UCSD-AML1 (cell line): ENCODE measurements around the gene SHROOM3.

Experiments used
- DNase-seq: peaks from one replicate; lab custom pipeline; 2025; ENCODE audit not compliant: unreplicated experiment; lab: John Stamatoyannopoulos, UW

SHROOM3 gene

GRCh38 chr4:76536373-76536689 lies 101.3 kb downstream of the SHROOM3 start:
- DNase-seq, result no peak

GRCh38 chr4:76538296-76538695 lies 103.3 kb downstream of the SHROOM3 start:
- DNase-seq, result no peak

- no peak for DNase-seq
Observed at GRCh38 chr4:76539979-76540378, 105.0 kb downstream of the SHROOM3 start.

- no peak for DNase-seq
Observed at GRCh38 chr4:76540486-76540885, 105.5 kb downstream of the SHROOM3 start.

- no peak for DNase-seq
Observed at GRCh38 chr4:76543378-76543777, 108.3 kb downstream of the SHROOM3 start.

GRCh38 chr4:76544725-76545124 lies 109.7 kb downstream of the SHROOM3 start:
- DNase-seq, result no peak

GRCh38 chr4:76545226-76545884 lies 110.3 kb downstream of the SHROOM3 start:
- no peak for DNase-seq

- DNase-seq, result no peak
Observed at GRCh38 chr4:76546327-76546726, 111.3 kb downstream of the SHROOM3 start.

GRCh38 chr4:76546759-76547742 lies 112.0 kb downstream of the SHROOM3 start:
- DNase-seq, result no peak

- DNase-seq, result no peak
Observed at GRCh38 chr4:76548704-76549103, 113.7 kb downstream of the SHROOM3 start.

- DNase-seq, result no peak
Observed at GRCh38 chr4:76549765-76550164, 114.7 kb downstream of the SHROOM3 start.

- no peak for DNase-seq
Observed at GRCh38 chr4:76550966-76551780, 116.1 kb downstream of the SHROOM3 start.

- no peak for DNase-seq
Observed at GRCh38 chr4:76554630-76555029, 119.6 kb downstream of the SHROOM3 start.

- no peak for DNase-seq
Observed at GRCh38 chr4:76556452-76556851, 121.4 kb downstream of the SHROOM3 start.

GRCh38 chr4:76558396-76559235 lies 123.6 kb downstream of the SHROOM3 start:
- no peak for DNase-seq

GRCh38 chr4:76559236-76560071 lies 124.4 kb downstream of the SHROOM3 start:
- DNase-seq, result no peak

- DNase-seq, result no peak
Observed at GRCh38 chr4:76562161-76562560, 127.1 kb downstream of the SHROOM3 start.

- DNase-seq, result no peak
Observed at GRCh38 chr4:76562836-76563453, 127.9 kb downstream of the SHROOM3 start.

GRCh38 chr4:76563454-76564122 lies 128.6 kb downstream of the SHROOM3 start:
- DNase-seq, result no peak
